Thoracic aorta endothelial cell (primary cell): ENCODE measurements around the gene POPDC2. TPM values are rescaled to one million over a fixed set of nuclear protein-coding genes. Genes with fewer than 3 reads are reported as not detected.

Experiments
- total RNA-seq: library from RNA; depleted of rRNA; stranded (reverse); fragments of >200 nt; gene quantifications from 2 replicates; pipeline ENCODE4 v1.2.3, GENCODE V29; 2012

POPDC2 gene, protein sequence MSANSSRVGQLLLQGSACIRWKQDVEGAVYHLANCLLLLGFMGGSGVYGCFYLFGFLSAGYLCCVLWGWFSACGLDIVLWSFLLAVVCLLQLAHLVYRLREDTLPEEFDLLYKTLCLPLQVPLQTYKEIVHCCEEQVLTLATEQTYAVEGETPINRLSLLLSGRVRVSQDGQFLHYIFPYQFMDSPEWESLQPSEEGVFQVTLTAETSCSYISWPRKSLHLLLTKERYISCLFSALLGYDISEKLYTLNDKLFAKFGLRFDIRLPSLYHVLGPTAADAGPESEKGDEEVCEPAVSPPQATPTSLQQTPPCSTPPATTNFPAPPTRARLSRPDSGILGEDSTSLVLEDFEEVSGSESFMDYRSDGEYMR
- 0.43 TPM in 1 of 2 replicates, not detected in the other for total RNA-seq

DNA sequence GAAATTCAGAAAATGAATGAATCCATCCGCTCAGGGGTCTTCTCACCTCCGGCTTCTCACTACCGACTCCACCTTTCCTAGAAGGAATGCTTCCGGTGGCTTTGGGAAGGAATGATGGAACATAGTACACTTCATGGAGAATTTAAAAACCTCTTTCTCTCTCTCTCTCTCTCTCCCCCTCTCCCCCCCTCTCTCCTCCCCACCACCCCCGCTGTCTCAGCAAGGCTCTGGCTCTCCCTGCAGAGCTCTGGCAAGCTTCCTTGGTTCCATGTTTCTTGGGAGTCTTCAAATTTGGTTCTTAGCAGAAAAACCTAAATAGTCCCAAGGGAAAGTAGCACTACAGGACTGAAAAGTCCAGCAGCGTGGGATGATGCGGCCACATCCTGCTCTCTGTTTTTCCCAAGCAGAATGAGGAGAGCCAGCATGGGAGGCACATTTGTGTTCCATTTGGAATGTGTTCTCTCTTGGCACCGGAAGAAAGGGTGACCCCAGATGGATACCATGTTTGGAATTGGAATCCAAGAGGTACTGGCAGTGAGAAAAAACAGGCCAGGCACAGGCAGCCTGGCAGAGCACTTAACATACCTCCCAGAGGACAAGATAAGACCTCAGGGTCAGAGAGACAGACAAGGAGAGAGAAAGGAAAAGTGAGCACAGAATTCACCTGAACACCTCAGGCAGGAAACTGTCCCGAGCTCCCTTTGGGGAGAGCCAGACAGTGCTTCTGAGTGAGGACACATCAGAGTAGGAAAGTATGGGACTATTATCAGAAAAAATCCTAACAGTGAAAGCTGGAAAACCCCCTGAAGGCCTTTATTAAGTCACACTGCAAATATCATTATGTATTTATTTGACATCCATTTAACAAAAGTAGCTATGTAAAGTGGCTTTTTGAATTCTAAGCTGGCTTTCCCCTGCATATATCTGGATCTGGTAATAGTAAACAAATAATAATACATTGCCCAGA, at the start of gene POPDC2:
TSS of gene POPDC2 (minus strand) at position 116 of the 967 bp plus-strand sequence. CDS start 166 bp downstream, outside the sequence.

DNA sequence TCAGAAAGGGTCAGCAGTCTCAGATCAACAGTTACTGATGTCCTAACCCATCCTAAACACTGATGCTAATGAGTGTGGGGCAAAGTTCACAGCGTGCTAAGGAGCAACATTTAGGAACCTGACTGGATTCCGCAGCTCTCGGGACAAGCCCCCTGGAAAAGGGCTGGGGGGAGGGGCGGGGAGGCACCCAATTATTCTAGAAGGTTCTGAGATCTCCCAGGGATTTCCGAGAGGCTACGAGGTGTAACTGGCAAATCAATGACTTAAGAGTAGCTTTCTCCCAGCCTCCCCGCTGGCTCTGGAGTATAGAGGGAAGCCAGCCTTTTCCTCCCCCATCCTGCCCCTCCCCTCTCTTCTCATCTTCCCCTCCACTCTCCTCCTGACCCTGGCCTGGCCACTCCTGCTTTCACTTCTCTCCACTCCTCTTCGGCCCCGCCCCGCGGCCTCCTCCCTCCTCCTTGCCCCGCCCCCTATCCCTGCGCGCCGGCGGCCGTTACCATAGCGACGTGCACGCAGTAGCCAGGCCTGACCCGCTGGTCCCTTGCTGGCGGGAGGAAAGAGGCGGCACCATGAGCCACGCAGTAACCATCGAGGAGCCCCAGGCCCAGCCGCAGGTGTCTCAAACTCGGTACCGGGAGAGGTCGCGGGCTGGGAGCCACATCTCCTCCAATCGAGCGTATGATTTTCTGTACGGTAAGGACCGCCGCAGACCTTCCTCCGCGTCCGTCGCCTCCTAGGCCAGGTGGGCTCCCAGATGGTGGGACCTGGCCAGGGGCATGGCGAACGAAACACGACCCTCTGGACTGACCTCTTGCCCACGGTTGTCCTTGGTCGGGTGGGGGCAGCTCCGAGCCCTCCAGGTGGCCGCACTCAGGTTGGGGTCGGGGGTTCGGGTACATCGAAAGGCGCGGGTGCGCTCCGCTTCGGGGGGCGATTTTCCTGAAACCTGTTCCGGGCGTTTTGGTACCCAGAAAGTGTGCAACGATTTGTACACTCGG, 42.4 kb upstream of the POPDC2 start, which contains the start of gene CFAP91:
TSS of gene CFAP91 (plus strand) at position 493 of the 998 bp plus-strand sequence. CDS start at position 570, 77 bp downstream.

DNA sequence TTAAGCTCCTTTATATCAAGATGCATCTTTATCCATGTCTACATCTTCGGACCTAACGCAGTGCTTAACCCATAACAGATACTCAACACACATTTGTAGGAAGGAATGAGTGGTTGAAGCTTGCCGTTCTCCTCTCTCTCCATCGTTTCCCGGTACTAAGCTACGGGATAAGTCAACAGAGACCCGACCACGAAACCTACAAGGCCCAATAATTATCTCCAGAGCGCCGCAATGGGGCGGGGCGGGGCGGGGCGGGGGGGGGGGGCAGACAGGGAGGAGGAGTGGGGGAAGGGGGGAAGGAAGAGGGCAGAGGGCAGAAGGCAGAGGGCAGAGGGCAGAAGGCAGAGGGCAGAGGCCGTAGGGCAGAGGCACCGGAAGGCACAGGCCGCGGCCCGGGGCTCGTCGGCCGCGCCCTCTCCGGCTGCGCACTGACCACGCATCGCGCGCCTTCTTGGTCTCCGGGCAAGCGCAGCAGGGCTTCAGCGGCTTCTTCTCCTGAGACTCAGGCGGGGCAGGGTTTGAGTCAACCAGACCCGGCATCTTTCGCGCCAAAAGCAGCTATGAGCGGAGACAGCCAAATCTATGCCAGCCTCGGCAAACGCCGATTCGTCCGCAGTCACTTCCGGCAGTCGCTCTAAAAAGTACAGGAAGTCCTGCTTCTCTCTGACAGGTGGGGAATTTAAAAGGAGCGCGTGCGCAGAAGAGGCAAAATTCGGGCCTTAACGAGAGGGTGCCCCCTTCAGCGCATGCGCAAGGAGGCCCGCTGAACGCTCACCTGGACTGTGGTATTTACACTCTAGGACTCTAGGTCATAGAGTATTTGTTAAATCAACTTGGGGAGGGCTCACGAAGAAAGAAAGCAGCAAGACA, 16.6 kb upstream of the POPDC2 start, which contains the start of gene COX17:
TSS of gene COX17 (minus strand) at position 636 of the 870 bp plus-strand sequence. CDS start at position 540, 96 bp downstream.

DNA sequence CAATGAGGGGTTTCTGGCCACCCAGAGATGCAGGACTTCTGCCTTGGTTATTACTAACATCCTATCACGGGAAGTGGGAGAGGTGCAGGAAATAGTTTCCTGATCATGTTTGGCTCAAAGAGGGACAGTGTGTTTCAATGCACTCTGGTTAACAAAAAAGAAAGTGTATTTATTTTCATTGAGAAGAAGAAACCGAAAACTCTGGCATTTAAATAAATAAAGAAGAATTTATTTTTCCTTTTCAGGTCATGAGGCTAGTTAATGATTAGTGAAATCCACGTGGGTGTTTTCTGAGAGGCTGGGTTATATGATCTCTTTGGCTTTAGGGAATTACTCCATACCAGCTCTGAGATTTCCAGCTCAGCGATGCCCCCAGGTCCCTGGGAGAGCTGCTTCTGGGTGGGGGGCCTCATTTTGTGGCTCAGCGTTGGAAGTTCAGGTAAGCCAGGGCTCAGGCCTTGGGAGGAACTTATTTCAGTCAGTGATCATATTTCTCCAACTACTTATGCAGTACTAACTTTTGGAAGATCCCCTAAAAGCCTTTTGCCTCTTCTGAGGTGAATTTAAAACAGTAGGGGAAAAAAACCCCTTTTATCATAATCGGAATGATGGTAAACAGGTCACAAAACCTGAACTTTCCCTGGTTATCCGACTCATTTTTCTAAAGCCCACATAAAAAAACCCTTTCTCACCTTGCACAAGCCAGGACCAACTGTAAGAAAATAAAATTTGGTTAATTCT, 62.7 kb downstream of the POPDC2 start, which contains the start of gene PLA1A:
TSS of gene PLA1A (plus strand) at position 338 of the 741 bp plus-strand sequence. CDS start at position 367, 29 bp downstream.

Other genes with a start within 250 kb of the POPDC2 start
- 41.5 and 45.4 TPM in 2 replicates for gene TMEM39A, start 197.0 kb downstream of the POPDC2 start, total RNA-seq
- gene POGLUT1, start 191.6 kb downstream of the POPDC2 start, total RNA-seq, result 20.3 and 21.7 TPM in 2 replicates
- 54.0 and 58.6 TPM in 2 replicates for gene TIMMDC1, start 162.0 kb downstream of the POPDC2 start, total RNA-seq
- gene CD80, start 101.0 kb downstream of the POPDC2 start, total RNA-seq, result not detected in 2 replicates
- 4.3 and 7.3 TPM in 2 replicates for gene ADPRH, start 81.1 kb downstream of the POPDC2 start, total RNA-seq
- gene PLA1A, start 62.7 kb downstream of the POPDC2 start, total RNA-seq, result 0.13 and 0.22 TPM in 2 replicates
- gene COX17, start 16.8 kb upstream of the POPDC2 start, total RNA-seq, result 15.3 and 16.5 TPM in 2 replicates
- 0.13 and 0.29 TPM in 2 replicates for gene CFAP91, start 42.4 kb upstream of the POPDC2 start, total RNA-seq
- gene NR1I2, start 121.5 kb upstream of the POPDC2 start, total RNA-seq, result not detected in 2 replicates